B cell (primary cell): ENCODE data around the gene PRR23E.

Experiments used
- CTCF ChIP-seq: fragments of 200-600 bp; IDR thresholded peaks from one replicate; pipeline ENCODE4 v1.8.0; 2022; ENCODE audit warnings: antibody characterized with exemption, mild to moderate bottlenecking
- EZH2 ChIP-seq: IDR thresholded peaks from 2 replicates; pipeline ENCODE4 v1.6.1; 2012; ENCODE audit warnings: borderline replicate concordance, low read depth, mild to moderate bottlenecking, moderate library complexity, low read length; ENCODE audit not compliant: insufficient read depth, poor library complexity, severe bottlenecking

- TF ChIP-seq CTCF: no peak
- no peak for TF ChIP-seq EZH2
Measured at GRCh38 chr3:127207727-127208482, 15.0 kb downstream of the PRR23E start.
